HCT116 (cell line): ENCODE results near the gene ARSG.

ENCODE experiments used
- POLR2A ChIP-seq: IDR thresholded peaks from 2 replicates; pipeline ENCODE4 v1.7.0; 2011; ENCODE audit warnings: borderline replicate concordance; ENCODE audit not compliant: insufficient read depth, insufficient read length; ENCODE audit errors: extremely low read depth
- TF ChIP-seq, protein P1 (sequence below), 3 experiments: fragments of 200-600 bp in 1 of 3; sonication (generic) in 1 of 3; IDR thresholded peaks in 2 of 3; conservative IDR thresholded peaks in 1 of 3; 2 replicates each; pipeline ENCODE4 v1.5.1; 2012 to 2017; ENCODE audit warnings: low read depth in 2 of 3, low read length in 2 of 3, antibody characterized with exemption in 1 of 3, borderline replicate concordance in 1 of 3, control low read depth in 1 of 3, mild to moderate bottlenecking in 1 of 3, mixed read lengths in 1 of 3, mixed run types in 1 of 3, moderate library complexity in 1 of 3; ENCODE audit not compliant: insufficient read depth in 1 of 3

GRCh38 chr17:68307443-68307842 is 16.1 kb downstream of the ARSG start:
- TF ChIP-seq, protein P1, sequence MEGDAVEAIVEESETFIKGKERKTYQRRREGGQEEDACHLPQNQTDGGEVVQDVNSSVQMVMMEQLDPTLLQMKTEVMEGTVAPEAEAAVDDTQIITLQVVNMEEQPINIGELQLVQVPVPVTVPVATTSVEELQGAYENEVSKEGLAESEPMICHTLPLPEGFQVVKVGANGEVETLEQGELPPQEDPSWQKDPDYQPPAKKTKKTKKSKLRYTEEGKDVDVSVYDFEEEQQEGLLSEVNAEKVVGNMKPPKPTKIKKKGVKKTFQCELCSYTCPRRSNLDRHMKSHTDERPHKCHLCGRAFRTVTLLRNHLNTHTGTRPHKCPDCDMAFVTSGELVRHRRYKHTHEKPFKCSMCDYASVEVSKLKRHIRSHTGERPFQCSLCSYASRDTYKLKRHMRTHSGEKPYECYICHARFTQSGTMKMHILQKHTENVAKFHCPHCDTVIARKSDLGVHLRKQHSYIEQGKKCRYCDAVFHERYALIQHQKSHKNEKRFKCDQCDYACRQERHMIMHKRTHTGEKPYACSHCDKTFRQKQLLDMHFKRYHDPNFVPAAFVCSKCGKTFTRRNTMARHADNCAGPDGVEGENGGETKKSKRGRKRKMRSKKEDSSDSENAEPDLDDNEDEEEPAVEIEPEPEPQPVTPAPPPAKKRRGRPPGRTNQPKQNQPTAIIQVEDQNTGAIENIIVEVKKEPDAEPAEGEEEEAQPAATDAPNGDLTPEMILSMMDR (IDR thresholded peaks at IDR 0.05 in 2 of 3, conservative IDR thresholded peaks at IDR 0.05 in 1 of 3; ENCODE audit: borderline replicate concordance in 1 of 3, insufficient read depth in 1 of 3, low read depth in 2 of 3, low read length in 2 of 3): no peak
- no peak for TF ChIP-seq POLR2A
